Glutamatergic neuron (in vitro differentiated cells): ENCODE data around the gene NREP. TPM values are rescaled to one million over a fixed set of nuclear protein-coding genes. Genes with fewer than 3 reads are reported as not detected.

Experiments used
- DNase-seq: peaks from one replicate; pipeline ENCODE4 v3.0.0; 2022
- H3K27ac Mint-ChIP-seq: one replicate; pipeline ENCODE4 v1.8.0; 2020; ENCODE audit warnings: mild to moderate bottlenecking, mixed read lengths, inconsistent platforms; ENCODE audit not compliant: unreplicated experiment
- H3K27me3 Mint-ChIP-seq: one replicate; pipeline ENCODE4 v1.8.0; 2020; ENCODE audit warnings: mild to moderate bottlenecking, moderate library complexity, mixed read lengths, inconsistent platforms; ENCODE audit not compliant: unreplicated experiment
- H3K36me3 Mint-ChIP-seq: one replicate; pipeline ENCODE4 v1.8.0; 2020; ENCODE audit warnings: mild to moderate bottlenecking, mixed read lengths, inconsistent platforms; ENCODE audit not compliant: unreplicated experiment
- H3K4me1 Mint-ChIP-seq: one replicate; pipeline ENCODE4 v1.8.0; 2020; ENCODE audit warnings: mild to moderate bottlenecking, low read depth, mixed read lengths, inconsistent platforms; ENCODE audit not compliant: unreplicated experiment
- H3K4me3 Mint-ChIP-seq: one replicate; pipeline ENCODE4 v1.8.0; 2020; ENCODE audit warnings: mild to moderate bottlenecking, mixed read lengths, inconsistent platforms; ENCODE audit not compliant: unreplicated experiment
- H3K9me3 Mint-ChIP-seq: one replicate; pipeline ENCODE4 v1.8.0; 2020; ENCODE audit warnings: mild to moderate bottlenecking, moderate library complexity, mixed read lengths, inconsistent platforms; ENCODE audit not compliant: unreplicated experiment
- total RNA-seq: library from RNA; stranded (reverse); fragmentation: NEBNext Ultra II Directional; extraction: Animal tissue kit (Norgen Biotek cat#: 25700); gene quantifications from one replicate; pipeline ENCODE4 v1.2.1, GENCODE V29; 2021; ENCODE audit not compliant: unreplicated experiment
- TF ChIP-seq, protein P1 (sequence below): fragments of 200-600 bp; sonication (generic); IDR thresholded peaks from one replicate; pipeline ENCODE4 v1.5.0; 2021; ENCODE audit not compliant: partially characterized antibody, unreplicated experiment

NREP gene
- total RNA-seq, 1 donor from 2014 or later, result 904 TPM

DNA sequence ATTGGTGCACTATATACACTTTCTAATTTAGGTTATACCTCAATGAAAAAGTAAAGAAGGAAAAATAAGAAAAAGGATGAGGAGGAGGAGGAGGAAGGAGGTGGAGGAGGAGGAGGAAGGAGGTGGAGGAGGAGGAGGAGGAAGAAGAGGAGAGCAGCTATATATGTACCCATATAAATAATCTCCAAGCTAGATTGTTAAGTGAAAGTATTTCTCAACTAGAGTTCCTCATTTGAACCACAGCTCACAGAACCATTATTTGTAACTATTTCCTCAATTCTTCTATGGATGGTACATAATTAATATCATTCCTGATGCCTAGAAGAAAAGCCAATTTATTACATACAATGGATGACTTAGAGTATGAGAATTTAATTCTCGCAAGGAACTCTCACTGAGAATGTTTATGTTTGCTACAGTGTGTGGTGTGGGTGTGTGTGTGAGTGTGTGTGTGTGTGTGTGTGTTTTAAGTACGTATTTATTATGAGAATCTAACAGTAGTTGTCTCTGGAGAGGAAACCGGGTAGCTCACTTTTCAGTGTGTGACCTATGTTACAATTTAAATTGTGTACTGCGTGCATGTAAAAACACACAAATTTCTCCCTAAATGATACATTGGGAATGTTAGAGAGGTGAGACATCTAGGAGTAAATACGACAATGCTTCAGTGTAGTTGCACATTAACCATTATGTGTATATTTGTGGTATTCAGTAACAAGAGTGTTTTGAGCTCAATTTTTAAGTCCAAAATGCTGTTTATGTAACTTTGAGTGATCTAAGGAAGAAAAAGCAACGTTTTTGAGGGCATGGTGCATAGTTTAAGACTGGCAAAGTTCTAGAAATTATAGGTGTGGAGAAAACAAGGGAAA lies 20.2 kb upstream of the NREP start:
- no peak for DNase-seq
- Mint-ChIP-seq H3K4me3 (no peak overlapping the region), H3K36me3 (no peaks in the 10 kb centered on the region), H3K4me1 (peaks cover 7% of the 10 kb centered on the region), H3K9me3 (no peaks in the 10 kb centered on the region), H3K27ac (no peak overlapping the region), H3K27me3 (no peaks in the 10 kb centered on the region)
- TF ChIP-seq, protein P1, sequence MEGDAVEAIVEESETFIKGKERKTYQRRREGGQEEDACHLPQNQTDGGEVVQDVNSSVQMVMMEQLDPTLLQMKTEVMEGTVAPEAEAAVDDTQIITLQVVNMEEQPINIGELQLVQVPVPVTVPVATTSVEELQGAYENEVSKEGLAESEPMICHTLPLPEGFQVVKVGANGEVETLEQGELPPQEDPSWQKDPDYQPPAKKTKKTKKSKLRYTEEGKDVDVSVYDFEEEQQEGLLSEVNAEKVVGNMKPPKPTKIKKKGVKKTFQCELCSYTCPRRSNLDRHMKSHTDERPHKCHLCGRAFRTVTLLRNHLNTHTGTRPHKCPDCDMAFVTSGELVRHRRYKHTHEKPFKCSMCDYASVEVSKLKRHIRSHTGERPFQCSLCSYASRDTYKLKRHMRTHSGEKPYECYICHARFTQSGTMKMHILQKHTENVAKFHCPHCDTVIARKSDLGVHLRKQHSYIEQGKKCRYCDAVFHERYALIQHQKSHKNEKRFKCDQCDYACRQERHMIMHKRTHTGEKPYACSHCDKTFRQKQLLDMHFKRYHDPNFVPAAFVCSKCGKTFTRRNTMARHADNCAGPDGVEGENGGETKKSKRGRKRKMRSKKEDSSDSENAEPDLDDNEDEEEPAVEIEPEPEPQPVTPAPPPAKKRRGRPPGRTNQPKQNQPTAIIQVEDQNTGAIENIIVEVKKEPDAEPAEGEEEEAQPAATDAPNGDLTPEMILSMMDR, result no peak

GRCh38 chr5:111775224-111775623 lies 18.2 kb upstream of the NREP start:
- peaks cover 7% of the 10 kb centered on the region for H3K4me1 Mint-ChIP-seq
- H3K36me3 Mint-ChIP-seq, result no peaks in the 10 kb centered on the region
- no peak for DNase-seq
- H3K27ac Mint-ChIP-seq, result no peak overlapping the region
- H3K27me3 Mint-ChIP-seq, result no peaks in the 10 kb centered on the region
- H3K9me3 Mint-ChIP-seq, result no peaks in the 10 kb centered on the region
- TF ChIP-seq, protein P1, result no peak
- H3K4me3 Mint-ChIP-seq, result no peak overlapping the region

DNA sequence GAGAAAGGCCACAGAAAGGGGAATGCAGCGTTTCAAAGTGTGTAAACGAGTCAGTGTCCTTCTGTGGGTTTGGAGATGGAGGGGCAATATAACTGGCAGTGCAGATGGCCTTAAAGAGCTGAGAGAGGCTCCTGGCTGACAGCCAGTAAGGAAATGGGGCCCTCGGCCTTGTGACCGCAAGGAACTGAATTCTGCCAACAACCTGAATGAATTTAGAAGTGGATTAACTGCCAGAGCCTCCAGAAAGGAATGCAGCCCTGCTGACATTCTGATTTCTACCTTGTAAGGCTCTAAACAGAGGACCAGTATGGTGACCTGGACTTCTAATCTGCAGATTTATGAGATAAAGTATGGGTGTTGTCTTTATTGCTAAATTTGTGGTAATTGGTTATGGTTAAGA lies 17.5 kb upstream of the NREP start:
- Mint-ChIP-seq H3K4me3 (no peak overlapping the region), H3K9me3 (no peaks in the 10 kb centered on the region), H3K4me1 (peaks cover 7% of the 10 kb centered on the region), H3K27me3 (no peaks in the 10 kb centered on the region), H3K36me3 (no peaks in the 10 kb centered on the region), H3K27ac (no peak overlapping the region)
- no peak for DNase-seq
- TF ChIP-seq, protein P1, result no peak

GRCh38 chr5:111772456-111773122 lies 15.6 kb upstream of the NREP start:
- Mint-ChIP-seq H3K9me3 (peaks cover 1% of the 10 kb centered on the region), H3K27me3 (no peaks in the 10 kb centered on the region), H3K4me1 (peaks cover 7% of the 10 kb centered on the region), H3K4me3 (no peak overlapping the region), H3K36me3 (no peaks in the 10 kb centered on the region), H3K27ac (no peak overlapping the region)
- TF ChIP-seq, protein P1, result no peak
- peak; percentile 42 for DNase-seq

- Mint-ChIP-seq H3K4me3 (no peak overlapping the region), H3K36me3 (no peaks in the 10 kb centered on the region), H3K27ac (no peak overlapping the region), H3K4me1 (peaks cover 3% of the 10 kb centered on the region), H3K9me3 (peaks cover 1% of the 10 kb centered on the region), H3K27me3 (no peaks in the 10 kb centered on the region)
- TF ChIP-seq, protein P1, result no peak
- no peak for DNase-seq
Observed at GRCh38 chr5:111769541-111769940, 12.5 kb upstream of the NREP start.
